HEK293 (cell line): ENCODE data around the gene GBGT1.

Experiments used
- CTCF ChIA-PET: fragments of 350-600 bp; formaldehyde crosslinking; extraction: SDS; loops from one replicate; lab custom pipeline; 2021; ENCODE audit warnings: antibody characterized with exemption; lab: Yijun Ruan, JAX
- POLR2A ChIA-PET: fragments of 300-600 bp; formaldehyde crosslinking; extraction: SDS; loops from one replicate; lab custom pipeline; 2020; ENCODE audit warnings: antibody characterized with exemption, inconsistent platforms; lab: Yijun Ruan, JAX
- H3K27ac ChIP-seq: fragments of 200-500 bp; sonication (Bioruptor generic); 2 replicates; pipeline ENCODE4 v1.5.1; 2014; ENCODE audit warnings: low read depth, low read length, control low read depth, inconsistent platforms; ENCODE audit errors: extremely low read depth
- H3K36me3 ChIP-seq, 2 experiments: fragments of 200-500 bp in 1 of 2; sonication (Bioruptor generic) in 1 of 2; 1 replicate in 1 of 2; 2 replicates in 1 of 2; pipeline ENCODE4 v1.5.1; 2014 to 2017; ENCODE audit warnings: inconsistent platforms in 2 of 2, low read length in 2 of 2; ENCODE audit not compliant: control insufficient read depth in 2 of 2, insufficient read depth in 1 of 2
- H3K4me1 ChIP-seq: fragments of 200-500 bp; sonication (Bioruptor generic); 2 replicates; pipeline ENCODE4 v1.5.1; 2014; ENCODE audit warnings: mild to moderate bottlenecking, low read length, inconsistent platforms; ENCODE audit not compliant: control insufficient read depth, insufficient read depth
- H3K4me3 ChIP-seq: 2 replicates; pipeline ENCODE4 v1.5.1; 2011; ENCODE audit warnings: low read depth, mild to moderate bottlenecking, control low read depth, low read length, moderate library complexity
- H3K9me3 ChIP-seq: fragments of 200-500 bp; sonication (Bioruptor generic); 2 replicates; pipeline ENCODE4 v1.5.1; 2014; ENCODE audit warnings: low read depth, low read length, inconsistent platforms; ENCODE audit not compliant: control insufficient read depth, insufficient read depth
- BCL11B ChIP-seq: fragments of 450-650 bp; formaldehyde crosslinking; IDR thresholded peaks from 2 replicates; pipeline ENCODE4 v1.5.1; 2016; ENCODE audit warnings: low read depth, missing biosample characterization, missing genetic modification characterization
- PRDM6 ChIP-seq: fragments of 450-650 bp; formaldehyde crosslinking; IDR thresholded peaks from 2 replicates; pipeline ENCODE4 v1.5.1; 2017; ENCODE audit warnings: missing biosample characterization, missing genetic modification characterization
- SP2 ChIP-seq: fragments of 450-650 bp; formaldehyde crosslinking; IDR thresholded peaks from 2 replicates; pipeline ENCODE4 v1.5.1; 2016; ENCODE audit warnings: missing biosample characterization, missing genetic modification characterization
- ZBTB11 ChIP-seq: fragments of 450-650 bp; formaldehyde crosslinking; conservative IDR thresholded peaks from 2 replicates; pipeline ENCODE4 v1.5.1; 2016; ENCODE audit warnings: low read depth, missing biosample characterization, missing genetic modification characterization
- ZFP3 ChIP-seq: fragments of 450-650 bp; formaldehyde crosslinking; IDR thresholded peaks from 2 replicates; pipeline ENCODE4 v1.5.1; 2016; ENCODE audit warnings: low read depth, missing biosample characterization, missing genetic modification characterization
- ZNF10 ChIP-seq: fragments of 450-650 bp; formaldehyde crosslinking; IDR thresholded peaks from 2 replicates; pipeline ENCODE4 v1.5.1; 2017; ENCODE audit warnings: missing biosample characterization, missing genetic modification characterization
- ZNF132 ChIP-seq: fragments of 450-650 bp; formaldehyde crosslinking; IDR thresholded peaks from 2 replicates; pipeline ENCODE4 v1.5.1; 2017; ENCODE audit warnings: missing biosample characterization, missing genetic modification characterization, borderline replicate concordance
- ZNF174 ChIP-seq: fragments of 450-650 bp; formaldehyde crosslinking; IDR thresholded peaks from 2 replicates; pipeline ENCODE4 v1.5.0; 2017; ENCODE audit warnings: missing biosample characterization, mild to moderate bottlenecking, missing genetic modification characterization
- ZNF19 ChIP-seq: fragments of 450-650 bp; formaldehyde crosslinking; IDR thresholded peaks from 2 replicates; pipeline ENCODE4; 2016; ENCODE audit warnings: missing biosample characterization, missing genetic modification characterization, low read depth
- ZNF211 ChIP-seq: fragments of 450-650 bp; formaldehyde crosslinking; IDR thresholded peaks from 2 replicates; pipeline ENCODE4 v1.5.1; 2016; ENCODE audit warnings: low read depth, missing biosample characterization, missing genetic modification characterization
- ZNF214 ChIP-seq: fragments of 450-650 bp; formaldehyde crosslinking; IDR thresholded peaks from 2 replicates; pipeline ENCODE4 v1.5.1; 2017; ENCODE audit warnings: missing biosample characterization, mild to moderate bottlenecking, missing genetic modification characterization, borderline replicate concordance
- ZNF266 ChIP-seq: fragments of 450-650 bp; formaldehyde crosslinking; IDR thresholded peaks from 2 replicates; pipeline ENCODE4 v1.5.1; 2016; ENCODE audit warnings: missing biosample characterization, missing genetic modification characterization, low read depth
- ZNF391 ChIP-seq: fragments of 450-650 bp; formaldehyde crosslinking; IDR thresholded peaks from 2 replicates; pipeline ENCODE4 v1.5.1; 2016; ENCODE audit warnings: low read depth, missing biosample characterization, missing genetic modification characterization, borderline replicate concordance
- ZNF416 ChIP-seq: fragments of 450-650 bp; formaldehyde crosslinking; IDR thresholded peaks from 2 replicates; pipeline ENCODE4 v1.5.1; 2016; ENCODE audit warnings: missing biosample characterization, missing genetic modification characterization
- ZNF510 ChIP-seq: fragments of 450-650 bp; formaldehyde crosslinking; IDR thresholded peaks from 2 replicates; pipeline ENCODE4 v1.5.1; 2018; ENCODE audit warnings: mild to moderate bottlenecking, missing genetic modification characterization, missing biosample characterization; ENCODE audit not compliant: insufficient replicate concordance
- ZNF561 ChIP-seq: fragments of 450-650 bp; IDR thresholded peaks from 2 replicates; pipeline ENCODE4 v1.5.1; 2018; ENCODE audit warnings: missing biosample characterization, missing genetic modification characterization, borderline replicate concordance
- ZNF624 ChIP-seq: fragments of 450-650 bp; formaldehyde crosslinking; IDR thresholded peaks from 2 replicates; pipeline ENCODE4 v1.5.1; 2017; ENCODE audit warnings: missing biosample characterization, missing genetic modification characterization
- ZNF639 ChIP-seq: fragments of 450-650 bp; formaldehyde crosslinking; IDR thresholded peaks from 2 replicates; pipeline ENCODE4 v1.5.1; 2016; ENCODE audit warnings: missing biosample characterization, missing genetic modification characterization
- ZNF664 ChIP-seq: fragments of 450-650 bp; formaldehyde crosslinking; IDR thresholded peaks from 2 replicates; pipeline ENCODE4 v1.5.1; 2016; ENCODE audit warnings: missing biosample characterization, missing genetic modification characterization
- ZNF677 ChIP-seq: fragments of 450-650 bp; IDR thresholded peaks from 2 replicates; pipeline ENCODE4 v1.5.0; 2018; ENCODE audit warnings: missing biosample characterization, mild to moderate bottlenecking, missing genetic modification characterization, moderate library complexity
- ZSCAN4 ChIP-seq: fragments of 450-650 bp; formaldehyde crosslinking; IDR thresholded peaks from 2 replicates; pipeline ENCODE4 v1.5.1; 2017; ENCODE audit warnings: missing biosample characterization, missing genetic modification characterization

Gene GBGT1

GRCh38 chr9:133113163-133113948 lies 50.4 kb downstream of the GBGT1 start (continued):
- TF ChIP-seq ZNF266 (tag by site-specific recombination): no peak
- TF ChIP-seq ZNF391 (tag by site-specific recombination): no peak

- Histone ChIP-seq H3K4me1 (peaks cover 12% of the 10 kb centered on the region), H3K9me3 (no peaks in the 10 kb centered on the region), H3K4me3 (no peak overlapping the region), H3K36me3 (peaks cover 0 to 59% of the 10 kb centered on the region in 2 experiments; a peak in 1 of 3 replicates), H3K27ac (no peak overlapping the region)
- TF ChIP-seq ZNF132 (tag by site-specific recombination) (no peak), ZNF174 (tag by site-specific recombination) (no peak), ZNF510 (tag by site-specific recombination) (no peak), ZFP3 (tag by site-specific recombination) (no peak), ZNF416 (no peak)
- ChIA-PET POLR2A (interaction anchor here (1.0 kb wide), 1 partner anchor 82 kb away, joined by 3 read pairs; the partner anchor contains the start of gene GTF3C5), CTCF (interaction anchor here (4.7 to 22.4 kb wide), 2 partner anchors 10 to 34 kb away, joined by 25 to 342 read pairs; no protein-coding TSS in a partner anchor)
Observed at GRCh38 chr9:133112663-133113026, 51.1 kb downstream of the GBGT1 start.

GRCh38 chr9:133111808-133112662 lies 51.7 kb downstream of the GBGT1 start:
- Histone ChIP-seq H3K4me1 (peaks cover 12% of the 10 kb centered on the region), H3K4me3 (no peak overlapping the region), H3K36me3 (peaks cover 0 to 64% of the 10 kb centered on the region in 2 experiments; a peak in 1 of 3 replicates), H3K9me3 (no peaks in the 10 kb centered on the region), H3K27ac (no peak overlapping the region)
- TF ChIP-seq ZNF214: no peak
- no peak for TF ChIP-seq PRDM6
- no peak for TF ChIP-seq ZNF624 (tag by site-specific recombination)
- TF ChIP-seq ZNF561: no peak
- TF ChIP-seq ZNF19 (tag by site-specific recombination): no peak
- no peak for TF ChIP-seq ZNF664 (tag by site-specific recombination)
- no peak for TF ChIP-seq ZNF677 (tag by site-specific recombination)
- TF ChIP-seq ZSCAN4 (tag by site-specific recombination): no peak
- TF ChIP-seq BCL11B (tag by site-specific recombination): no peak
- TF ChIP-seq ZNF639 (tag by site-specific recombination): no peak
- TF ChIP-seq SP2 (tag by site-specific recombination): no peak
- no peak for TF ChIP-seq ZBTB11 (tag by site-specific recombination)
- TF ChIP-seq ZNF10 (tag by site-specific recombination): no peak
- TF ChIP-seq ZNF211 (tag by site-specific recombination): no peak
- POLR2A ChIA-PET: interaction anchor here (1.0 kb wide), 1 partner anchor 81 kb away, joined by 3 read pairs; the partner anchor contains the start of gene GTF3C5
- CTCF ChIA-PET: interaction anchor here (0.6 to 22.4 kb wide), 2 partner anchors 34 to 74 kb away, joined by 3 to 342 read pairs; no protein-coding TSS in a partner anchor
